Pancreas (tissue), 10 donors: ENCODE measurements around the gene CAB39L. TPM values are rescaled to one million over a fixed set of nuclear protein-coding genes. Genes with fewer than 3 reads are reported as not detected.

Source experiments
- ATAC-seq, 4 donors: fragments of 200-7000 bp; cut with Tn5 transposase; one replicate each; pipeline versions ENCODE4 v1.8.0 to v1.9.1; 2020; ENCODE audit warnings: mild to moderate bottlenecking in 4 of 4, moderate library complexity in 4 of 4
- DNase-seq, 6 donors: peaks; one replicate each; pipeline ENCODE4 v3.0.0-alpha.2; 2020
- FAIRE-seq: peaks from 2 replicates; lab custom pipeline; 2012; peaks lifted over from hg19 to GRCh38; lab: Jason Lieb, UNC
- H3K27ac ChIP-seq, 4 donors: fragments of 200-600 bp; sonication (generic); 1 replicate in 3 of 4; 2 replicates in 1 of 4; pipeline versions ENCODE4 v1.5.0 to v1.8.0; 2020
- H3K27me3 ChIP-seq, 4 donors: fragments of 200-600 bp; one replicate each; pipeline ENCODE4 v1.8.0; 2021
- H3K36me3 ChIP-seq, 3 donors: fragments of 200-600 bp; sonication (generic) in 1 of 3; one replicate each; pipeline versions ENCODE4 v1.5.0 to v1.8.0; 2020 to 2021
- H3K4me1 ChIP-seq, 3 donors: fragments of 200-600 bp; one replicate each; pipeline ENCODE4 v1.8.0; 2021
- H3K4me3 ChIP-seq, 4 donors: fragments of 200-600 bp; sonication (generic) in 2 of 4; one replicate each; pipeline versions ENCODE4 v1.5.0 to v1.8.0; 2020 to 2021
- H3K9me3 ChIP-seq, 4 donors: fragments of 200-600 bp; one replicate each; pipeline ENCODE4 v1.8.0; 2021
- CTCF ChIP-seq, 4 donors: fragments of 200-600 bp; sonication (generic) in 3 of 4; IDR thresholded peaks; one replicate each; pipeline versions ENCODE4 v1.5.0 to v1.8.0; 2021; ENCODE audit warnings: antibody characterized with exemption in 4 of 4
- WGBS, 2 donors: extraction: QIAGEN DNeasy Blood & Tissue Kit; methylation state at CpG; one replicate each; pipeline ENCODE4 v1.1.7; 2013; 5-methylcytosine and 5-hydroxymethylcytosine counted together
- intact Hi-C, 3 donors: fragments of 100-400 bp; cut with DNase I; formaldehyde crosslinking; loops; one replicate each; pipeline versions ENCODE4 v1.11.1 to v1.14.2; 2022
- polyA plus RNA-seq, 2 donors: library from polyadenylated mRNA; stranded (reverse); fragments of 200-250 nt; gene quantifications; one replicate each; pipeline ENCODE4 v1.2.3, GENCODE V29; 2013
- total RNA-seq, 6 donors: library from RNA; stranded (reverse); fragmentation: NEBNext Ultra II Directional in 4 of 6; extraction: Animal tissue kit (Norgen Biotek cat#: 25700) in 4 of 6; gene quantifications; one replicate each; pipeline versions ENCODE4 v1.2.1 to v1.2.4, GENCODE V29; 2021 to 2023
- donor health status: healthy with polysubstance abuse.
- donor health status: DM: no; HTN: no; CAD: no; lungs with moderate emphysema.
- donor health status: DM: no; HTN: no; CAD: no.
- donor health status: control.
- donor health status: control.
- donor health status: Bipolar disorder and iron deficiency.
- donor health status: DM: yes; HTN: yes; CAD: no.
- donor health status: DM: no; HTN: no; CAD: no.
- donor health status: DM: no; HTN: no; CAD: no.
- donor health status: DM: yes; HTN: yes; CAD: no.

The CAB39L gene
- total and polyA plus RNA-seq, 8 donors = 2.7 to 8.4 (median 5.0) TPM

- FAIRE-seq (no peak), DNase-seq (no peak), ATAC-seq (no peak)
- Histone ChIP-seq H3K9me3 (no peaks in the 10 kb centered on the region), H3K27me3 (no peaks in the 10 kb centered on the region), H3K4me1 (peaks cover 6 to 19% (median 8%) of the 10 kb centered on the region in 3 donors), H3K36me3 (peaks cover 0 to 4% (median 0%) of the 10 kb centered on the region in 3 donors), H3K27ac (no peak overlapping the region), H3K4me3 (no peak overlapping the region)
- TF ChIP-seq CTCF (IDR thresholded peaks at IDR 0.05) = no peak
- intact Hi-C loops = no loop called here
- 96% methylated on average over 1 of the region's 1 CpG for WGBS, 2 donors
Observed at GRCh38 chr13:49459580-49459979, 15.7 kb upstream of the CAB39L start.

- DNase-seq (no peak), FAIRE-seq (no peak), ATAC-seq (peak; percentile 35 to 61 (median 40))
- peaks cover 0 to 4% (median 0%) of the 10 kb centered on the region in 3 donors for H3K36me3 ChIP-seq
- no peaks in the 10 kb centered on the region for H3K9me3 ChIP-seq
- TF ChIP-seq CTCF (IDR thresholded peaks at IDR 0.05) = no peak
- no peaks in the 10 kb centered on the region for H3K27me3 ChIP-seq
- H3K4me1 ChIP-seq = peaks cover 6 to 12% (median 8%) of the 10 kb centered on the region in 3 donors
- 76 to 81% methylated on average over 7 of the region's 7 CpGs for WGBS, 2 donors
- H3K27ac ChIP-seq = no peak overlapping the region
- intact Hi-C loops = no loop called here
- no peak overlapping the region for H3K4me3 ChIP-seq
Observed at GRCh38 chr13:49457221-49457620, 13.4 kb upstream of the CAB39L start.

- no peak for ATAC-seq
- no peak overlapping the region for H3K27ac ChIP-seq
Observed at GRCh38 chr13:49456156-49456555, 12.3 kb upstream of the CAB39L start.

GRCh38 chr13:49455007-49455398, 11.1 kb upstream of the CAB39L start:
- Histone ChIP-seq H3K36me3 (no peaks in the 10 kb centered on the region), H3K4me1 (peaks cover 6 to 12% (median 8%) of the 10 kb centered on the region in 3 donors), H3K4me3 (no peak overlapping the region), H3K9me3 (no peaks in the 10 kb centered on the region), H3K27ac (no peak overlapping the region), H3K27me3 (no peaks in the 10 kb centered on the region)
- no peak for FAIRE-seq
- no peak for DNase-seq
- TF ChIP-seq CTCF (IDR thresholded peaks at IDR 0.05) = no peak
- ATAC-seq = no peak
- intact Hi-C loops = no loop called here

More at GRCh38 chr13:49456156-49456555, 12.3 kb upstream of the CAB39L start:
- Histone ChIP-seq H3K36me3 (no peaks in the 10 kb centered on the region), H3K4me1 (peaks cover 6 to 12% (median 8%) of the 10 kb centered on the region in 3 donors), H3K9me3 (no peaks in the 10 kb centered on the region), H3K4me3 (no peak overlapping the region), H3K27me3 (no peaks in the 10 kb centered on the region)
- DNase-seq (no peak), FAIRE-seq (no peak)
- no peak for TF ChIP-seq CTCF (IDR thresholded peaks at IDR 0.05)
- WGBS, 2 donors = 91 to 98% methylated on average over 1 of the region's 1 CpG
- intact Hi-C loops = no loop called here

- Histone ChIP-seq H3K4me1 (peaks cover 6 to 12% (median 8%) of the 10 kb centered on the region in 3 donors), H3K4me3 (no peak overlapping the region), H3K27ac (no peak overlapping the region), H3K9me3 (no peaks in the 10 kb centered on the region), H3K27me3 (no peaks in the 10 kb centered on the region), H3K36me3 (no peaks in the 10 kb centered on the region)
- ATAC-seq (no peak), FAIRE-seq (peak; percentile 75), DNase-seq (no peak)
- intact Hi-C loops = no loop called here
- no peak for TF ChIP-seq CTCF (IDR thresholded peaks at IDR 0.05)
- WGBS, 2 donors = 77 to 78% methylated on average over 4 of the region's 4 CpGs
Observed at GRCh38 chr13:49454388-49455006, 10.6 kb upstream of the CAB39L start.
